HAP-1 (cell line): Measurements from ENCODE around the gene LMO7.

Source experiments
- DNase-seq, 2 experiments: peaks; one replicate each; pipeline ENCODE4 v3.0.0-alpha.2; 2016 to 2020; ENCODE audit warnings: low spot score in 2 of 2
- H3K27me3 ChIP-seq: fragments of 250-450 bp; sonication (Bioruptor Pico); 2 replicates; pipeline ENCODE4 v1.5.1; 2020; ENCODE audit warnings: low read depth, mild to moderate bottlenecking, moderate library complexity
- H3K36me3 ChIP-seq: fragments of 250-450 bp; sonication (Bioruptor Pico); replicated peaks from 2 replicates; pipeline ENCODE4 v1.5.1; 2020; ENCODE audit warnings: mild to moderate bottlenecking
- H3K4me1 ChIP-seq: fragments of 250-450 bp; sonication (Bioruptor Pico); 2 replicates; pipeline ENCODE4 v1.5.1; 2020; ENCODE audit warnings: mild to moderate bottlenecking
- H3K4me3 ChIP-seq: fragments of 250-450 bp; sonication (Bioruptor Pico); 2 replicates; pipeline ENCODE4 v1.5.1; 2020; ENCODE audit warnings: mild to moderate bottlenecking, moderate library complexity
- H3K9me3 ChIP-seq: fragments of 250-450 bp; sonication (Bioruptor Pico); 2 replicates; pipeline ENCODE4 v1.5.1; 2020; ENCODE audit warnings: mild to moderate bottlenecking, moderate library complexity
- in situ Hi-C: fragments of 300-500 bp; cut with MboI; formaldehyde crosslinking; loops from 3 replicates; pipeline ENCODE4 v1.14.3; 2020; ENCODE audit warnings: low sequenced_read_pairs, inconsistent platforms, mixed read lengths

The LMO7 gene

GRCh38 chr13:75635101-75635827 lies 866 bp upstream of the LMO7 start:
- H3K4me1 ChIP-seq: peaks cover 10% of the 10 kb centered on the region
- no peak for DNase-seq
- no peaks in the 10 kb centered on the region for H3K9me3 ChIP-seq
- in situ Hi-C loops: no loop called here
- no peaks in the 10 kb centered on the region for H3K36me3 ChIP-seq
- H3K4me3 ChIP-seq: peak overlapping the region; percentile 61
- no peaks in the 10 kb centered on the region for H3K27me3 ChIP-seq

DNA sequence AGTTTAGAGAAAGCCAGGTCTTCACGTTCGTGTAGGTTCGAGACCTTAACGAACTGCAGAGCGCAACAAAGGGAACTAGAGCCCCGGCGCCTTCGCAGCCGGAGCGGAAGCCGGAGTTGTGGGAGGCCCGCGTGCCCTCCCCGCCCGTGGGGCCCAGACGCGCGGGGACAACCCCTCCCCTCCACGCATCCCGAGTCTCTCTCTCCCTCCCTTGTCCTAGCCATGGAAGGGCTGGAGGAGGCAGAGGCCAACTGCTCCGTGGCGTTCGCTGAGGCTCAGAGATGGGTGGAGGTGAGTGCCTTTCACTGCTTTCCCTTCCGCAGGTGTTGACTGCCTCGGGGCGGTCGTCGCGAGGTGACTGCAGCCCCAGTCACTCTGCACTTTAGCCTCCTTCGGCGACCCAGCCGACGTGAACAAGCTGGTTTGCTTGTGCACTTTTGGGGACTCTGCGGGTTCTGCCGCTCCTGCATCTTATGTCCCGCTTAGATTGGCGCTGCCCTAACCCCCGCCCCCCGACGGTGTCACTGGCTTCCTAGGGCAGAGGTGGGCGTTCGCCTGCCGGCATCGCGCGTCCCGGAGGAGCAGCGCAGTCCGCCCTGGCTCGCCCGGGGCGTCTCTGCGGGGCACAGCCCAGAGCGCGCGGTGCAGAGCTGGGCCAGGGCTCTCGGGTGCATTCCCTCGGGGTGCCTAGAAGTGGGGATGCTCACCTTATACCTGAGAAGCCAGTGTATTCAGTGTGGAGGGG lies 478 bp downstream of the LMO7 start:
- Histone ChIP-seq H3K27me3 (no peaks in the 10 kb centered on the region), H3K36me3 (no peaks in the 10 kb centered on the region), H3K4me3 (peak overlapping the region; percentile 61), H3K4me1 (peaks cover 10% of the 10 kb centered on the region), H3K9me3 (no peaks in the 10 kb centered on the region)
- in situ Hi-C loops: no loop called here
- peak in 1 of 2 experiments; percentile 71 for DNase-seq

GRCh38 chr13:75637181-75637750 lies 1.1 kb downstream of the LMO7 start:
- Histone ChIP-seq H3K36me3 (no peaks in the 10 kb centered on the region), H3K9me3 (no peaks in the 10 kb centered on the region), H3K4me1 (peaks cover 10% of the 10 kb centered on the region), H3K4me3 (peak overlapping the region; percentile 61), H3K27me3 (no peaks in the 10 kb centered on the region)
- DNase-seq: peak; percentile 30 to 38
- in situ Hi-C loops: no loop called here

GRCh38 chr13:75639454-75639853 lies 3.3 kb downstream of the LMO7 start:
- no peaks in the 10 kb centered on the region for H3K36me3 ChIP-seq
- H3K27me3 ChIP-seq: no peaks in the 10 kb centered on the region
- DNase-seq: no peak
- in situ Hi-C loops: no loop called here
- no peaks in the 10 kb centered on the region for H3K9me3 ChIP-seq
- H3K4me3 ChIP-seq: no peak overlapping the region
- peaks cover 10% of the 10 kb centered on the region for H3K4me1 ChIP-seq

- H3K36me3 ChIP-seq: no peaks in the 10 kb centered on the region
- H3K9me3 ChIP-seq: no peaks in the 10 kb centered on the region
- peaks cover 10% of the 10 kb centered on the region for H3K4me1 ChIP-seq
- no peak overlapping the region for H3K4me3 ChIP-seq
- no peaks in the 10 kb centered on the region for H3K27me3 ChIP-seq
- DNase-seq: no peak
- in situ Hi-C loops: no loop called here
These were observed 4.9 kb downstream of the LMO7 start for GRCh38 chr13:75641026-75641425.

GRCh38 chr13:75643182-75643581 lies 7.1 kb downstream of the LMO7 start:
- Histone ChIP-seq H3K9me3 (no peaks in the 10 kb centered on the region), H3K27me3 (no peaks in the 10 kb centered on the region), H3K4me3 (no peak overlapping the region), H3K36me3 (no peaks in the 10 kb centered on the region), H3K4me1 (peaks cover 3% of the 10 kb centered on the region; the same call in 1 of the 2 replicates)
- DNase-seq: no peak
- in situ Hi-C loops: no loop called here

DNA sequence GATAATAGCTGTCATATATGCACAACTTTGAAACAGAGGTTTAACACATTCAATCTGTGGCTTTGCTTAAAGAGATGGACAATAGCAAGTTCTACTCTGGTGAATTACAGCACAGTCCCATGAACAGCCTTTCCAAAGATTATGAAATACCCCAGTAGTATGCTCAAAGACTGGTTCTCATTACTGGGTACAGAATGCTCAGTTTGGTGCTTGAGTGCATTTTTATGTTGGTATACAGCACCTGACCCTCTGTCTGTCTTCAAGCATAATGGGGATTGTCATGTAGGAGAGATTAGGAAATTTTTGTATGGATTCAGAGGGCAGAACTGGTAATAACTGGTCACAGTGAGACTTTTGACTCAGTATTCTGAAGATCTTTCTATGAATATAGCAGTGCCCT lies 7.6 kb downstream of the LMO7 start:
- H3K4me1 ChIP-seq: no peaks in the 10 kb centered on the region; the same call in 1 of the 2 replicates
- no peak overlapping the region for H3K4me3 ChIP-seq
- no peak for DNase-seq
- no peaks in the 10 kb centered on the region for H3K36me3 ChIP-seq
- H3K9me3 ChIP-seq: no peaks in the 10 kb centered on the region
- no peaks in the 10 kb centered on the region for H3K27me3 ChIP-seq
- in situ Hi-C loops: no loop called here

DNA sequence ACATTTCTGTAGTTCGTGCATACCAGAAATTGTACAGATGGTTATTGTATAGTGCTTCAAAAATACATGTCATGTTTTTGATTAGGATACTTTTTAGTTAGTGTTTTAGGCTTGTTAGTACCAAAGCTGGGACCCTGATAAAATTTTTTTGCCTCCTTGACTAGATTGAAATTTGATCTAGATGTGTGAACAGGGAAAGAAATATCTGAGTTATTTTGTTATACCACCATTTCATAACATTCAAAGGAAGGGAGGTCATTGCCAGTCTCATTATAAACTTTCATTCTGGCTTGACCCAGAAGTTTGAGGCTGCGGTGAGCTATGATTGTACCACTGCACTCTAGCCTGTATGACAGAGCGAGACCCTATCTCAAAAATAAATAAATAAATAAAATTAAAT lies 9.0 kb downstream of the LMO7 start:
- no peaks in the 10 kb centered on the region; the same call in 1 of the 2 replicates for H3K4me1 ChIP-seq
- no peaks in the 10 kb centered on the region for H3K27me3 ChIP-seq
- H3K36me3 ChIP-seq: no peaks in the 10 kb centered on the region
- in situ Hi-C loops: no loop called here
- DNase-seq: no peak
- no peaks in the 10 kb centered on the region for H3K9me3 ChIP-seq
- H3K4me3 ChIP-seq: no peak overlapping the region

GRCh38 chr13:75647126-75647784 lies 11.1 kb downstream of the LMO7 start:
- Histone ChIP-seq H3K4me1 (no peaks in the 10 kb centered on the region; the same call in 1 of the 2 replicates), H3K36me3 (no peaks in the 10 kb centered on the region), H3K4me3 (no peak overlapping the region), H3K9me3 (no peaks in the 10 kb centered on the region), H3K27me3 (no peaks in the 10 kb centered on the region)
- no peak for DNase-seq
- in situ Hi-C loops: no loop called here

DNA sequence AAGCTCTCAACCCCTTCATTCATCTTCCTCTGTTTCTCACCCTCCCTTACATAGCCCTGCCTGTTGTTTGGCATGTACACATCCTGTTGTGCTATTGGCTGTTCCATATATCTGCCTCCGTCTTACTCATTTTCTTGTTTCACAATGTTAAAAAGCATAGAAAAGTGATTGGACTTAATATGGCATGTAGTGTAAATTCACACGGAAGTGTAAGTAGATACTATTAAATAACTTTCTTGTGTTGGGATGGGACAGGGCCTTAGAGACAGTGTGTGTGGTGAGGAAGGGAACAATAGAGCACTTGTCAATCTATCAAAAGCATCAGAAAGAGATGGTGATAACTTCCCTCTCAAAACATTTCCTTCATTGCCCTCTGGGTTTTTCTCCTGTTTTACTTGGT lies 12.3 kb downstream of the LMO7 start:
- in situ Hi-C loops: no loop called here
- H3K4me1 ChIP-seq: no peaks in the 10 kb centered on the region; the same call in 1 of the 2 replicates

GRCh38 chr13:75651013-75651412 lies 14.9 kb downstream of the LMO7 start:
- Histone ChIP-seq H3K4me3 (no peak overlapping the region), H3K4me1 (no peaks in the 10 kb centered on the region), H3K36me3 (no peaks in the 10 kb centered on the region), H3K27me3 (no peaks in the 10 kb centered on the region), H3K9me3 (no peaks in the 10 kb centered on the region)
- DNase-seq: no peak
- in situ Hi-C loops: no loop called here

More for the DNA sequence above, 12.3 kb downstream of the LMO7 start:
- H3K27me3 ChIP-seq: no peaks in the 10 kb centered on the region
- H3K4me3 ChIP-seq: no peak overlapping the region
- no peaks in the 10 kb centered on the region for H3K36me3 ChIP-seq
- no peak for DNase-seq
- H3K9me3 ChIP-seq: no peaks in the 10 kb centered on the region

DNA sequence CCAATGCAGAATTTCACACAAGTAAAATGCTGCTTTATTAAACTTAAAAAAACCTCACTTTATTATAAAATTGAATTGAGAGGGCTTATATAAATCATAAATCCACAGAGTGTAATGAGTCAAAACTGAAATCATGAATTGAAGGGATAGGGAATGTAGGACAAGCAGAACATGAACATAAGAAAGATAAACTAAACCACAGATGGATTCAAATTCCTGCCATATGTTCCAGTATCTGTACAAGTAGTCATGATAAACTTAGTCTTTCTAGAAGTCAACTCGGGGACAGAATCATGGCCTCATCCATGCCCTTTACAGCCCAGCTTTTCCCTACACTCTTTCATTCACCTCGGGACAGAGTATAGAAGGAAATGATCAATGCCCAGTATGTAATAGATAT lies 16.6 kb downstream of the LMO7 start:
- in situ Hi-C loops: no loop called here
- no peak for DNase-seq

DNA sequence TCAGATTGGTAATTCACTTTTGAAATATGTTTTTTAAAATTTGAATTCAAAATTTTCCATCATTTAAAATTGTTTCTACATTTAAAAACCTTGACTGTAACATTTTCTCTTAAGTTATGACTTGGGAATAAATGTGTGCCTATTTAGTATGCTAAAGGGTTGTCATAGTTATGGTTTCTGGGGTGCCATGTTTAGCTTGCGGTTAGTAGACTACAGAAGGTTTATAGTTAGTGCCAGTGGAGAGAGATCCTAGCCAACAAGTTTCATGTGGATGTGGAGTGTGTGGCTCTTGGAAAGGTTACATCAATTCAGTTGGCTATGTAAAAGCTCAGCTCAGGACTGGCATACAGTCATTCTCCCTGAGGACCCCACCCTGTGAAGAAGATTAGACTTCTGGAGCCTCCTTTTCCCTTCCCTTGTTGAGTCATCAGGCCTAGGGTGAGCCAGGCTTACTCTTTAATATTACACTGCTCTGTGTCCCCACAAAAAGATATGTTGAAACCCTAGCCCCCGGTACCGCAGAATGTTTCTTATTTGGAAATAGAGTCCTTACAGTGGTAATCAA lies 20.4 kb downstream of the LMO7 start:
- no peak overlapping the region for H3K4me3 ChIP-seq
- no peak for DNase-seq

More for the DNA sequence above, 16.6 kb downstream of the LMO7 start:
- Histone ChIP-seq H3K4me3 (no peak overlapping the region), H3K4me1 (no peaks in the 10 kb centered on the region), H3K9me3 (no peaks in the 10 kb centered on the region), H3K27me3 (no peaks in the 10 kb centered on the region), H3K36me3 (no peaks in the 10 kb centered on the region)

More for the DNA sequence above, 20.4 kb downstream of the LMO7 start:
- Histone ChIP-seq H3K27me3 (no peaks in the 10 kb centered on the region), H3K4me1 (no peaks in the 10 kb centered on the region), H3K9me3 (no peaks in the 10 kb centered on the region), H3K36me3 (no peaks in the 10 kb centered on the region)
- in situ Hi-C loops: no loop called here
